ENCODE measurements around the gene GAS6.

Gene GAS6

DNA sequence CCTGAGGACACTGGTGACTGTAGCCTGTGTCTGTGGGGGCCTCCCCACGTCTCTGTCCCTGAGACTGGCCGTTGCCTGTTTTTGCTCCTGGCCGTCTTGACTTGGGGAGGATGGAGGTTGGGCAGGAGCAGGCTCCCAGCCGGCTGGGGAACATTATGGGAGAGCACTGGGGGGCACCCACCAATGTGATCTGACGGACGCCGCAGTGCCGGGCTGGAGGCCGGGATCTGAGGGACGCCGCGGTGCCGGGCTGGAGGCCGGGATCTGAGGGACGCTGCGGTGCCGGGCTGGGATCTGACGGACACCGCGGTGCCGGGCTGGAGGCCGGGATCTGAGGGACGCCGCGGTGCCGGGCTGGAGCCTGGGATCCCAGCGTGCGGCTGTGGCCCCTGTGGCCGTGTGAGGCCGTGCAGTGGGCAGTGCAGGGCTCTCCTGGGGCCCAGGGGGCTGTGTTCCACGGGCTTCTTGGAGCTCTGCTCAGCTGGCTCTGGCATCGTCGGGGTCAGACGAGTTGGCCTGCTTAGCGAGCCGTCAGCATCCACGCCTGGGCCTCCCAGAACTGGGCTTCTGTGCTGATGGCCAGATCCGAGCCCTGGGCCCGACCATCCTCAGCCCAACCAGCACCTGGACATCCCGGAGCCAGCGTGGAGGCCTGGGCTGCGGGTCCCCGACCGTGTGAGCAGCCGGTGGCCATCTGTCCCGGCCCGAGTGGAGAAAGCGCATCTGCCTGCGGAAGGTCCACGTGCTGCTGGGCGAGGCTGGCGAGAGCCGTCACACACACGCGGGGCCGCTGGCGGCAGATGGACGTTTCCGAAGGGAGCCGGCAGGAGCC is 45.8 kb downstream of the GAS6 start:
- no peak for DNase-seq

GRCh38 chr13:113816946-113817859 is 46.7 kb downstream of the GAS6 start:
- peak; percentile 82 to 86 for DNase-seq

GRCh38 chr13:113816254-113816929 is 47.5 kb downstream of the GAS6 start:
- DNase-seq, result no peak

DNA sequence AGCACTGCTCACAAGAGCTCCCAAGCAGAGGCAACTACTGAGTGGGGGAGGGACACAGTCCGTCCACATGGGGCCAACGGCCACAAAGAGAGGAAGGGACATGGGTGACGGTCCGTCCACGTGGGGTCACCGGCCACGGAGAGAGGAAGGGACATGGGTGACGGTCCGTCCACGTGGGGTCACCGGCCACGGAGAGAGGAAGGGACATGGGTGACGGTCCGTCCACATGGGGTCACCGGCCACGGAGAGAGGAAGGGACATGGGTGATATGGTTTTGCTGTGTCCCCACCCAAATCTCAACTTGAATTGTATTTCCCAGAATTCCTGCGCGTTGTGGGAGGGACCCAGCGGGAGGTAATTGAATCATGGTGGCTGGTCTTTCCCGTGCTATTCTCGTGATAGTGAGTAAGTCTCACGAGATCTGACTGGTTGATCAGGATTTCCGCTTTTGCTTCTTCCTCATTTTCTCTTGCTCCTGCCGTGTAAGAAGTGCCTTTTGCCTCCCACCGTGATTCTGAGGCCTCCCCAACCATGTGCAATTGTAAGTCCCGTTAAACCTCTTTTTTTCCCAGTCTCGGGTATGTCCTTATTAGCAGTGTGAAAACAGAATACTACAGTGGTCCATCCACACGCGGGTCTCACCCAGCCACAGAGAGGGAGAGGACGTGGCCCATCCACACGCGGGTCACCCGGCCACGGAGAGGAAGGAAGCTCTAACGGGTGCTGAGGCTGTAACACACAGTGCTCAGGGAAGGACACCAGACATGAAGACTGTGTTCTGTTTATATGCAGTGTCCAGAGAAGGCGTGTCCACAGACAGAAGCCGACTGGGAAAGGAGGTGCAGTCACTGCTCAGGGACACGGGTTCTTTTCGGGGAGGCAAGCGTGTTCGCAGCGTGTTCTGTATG is 48.5 kb downstream of the GAS6 start:
- DNase-seq, result peak in 1 of 2 donors; percentile 23

DNA sequence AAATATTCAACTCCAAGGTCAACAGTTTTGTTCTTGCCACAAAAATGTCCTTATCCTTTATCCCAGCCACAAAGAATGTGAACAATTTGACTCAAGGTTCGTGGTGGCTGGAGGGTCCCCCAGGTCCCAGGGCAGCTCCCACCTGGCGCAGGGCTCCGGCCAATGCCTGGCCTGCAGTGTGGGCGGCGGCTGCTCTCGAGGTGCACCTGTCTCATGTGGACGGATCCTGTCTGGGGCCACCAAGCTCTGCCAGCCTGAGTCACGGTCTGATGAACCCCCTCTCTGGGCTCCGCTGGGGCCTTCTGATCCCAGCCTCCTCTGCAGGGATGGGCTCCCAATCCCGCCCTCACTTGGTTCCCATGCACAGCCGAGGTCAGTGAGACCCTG is 49.4 kb downstream of the GAS6 start:
- no peak for DNase-seq

DNA sequence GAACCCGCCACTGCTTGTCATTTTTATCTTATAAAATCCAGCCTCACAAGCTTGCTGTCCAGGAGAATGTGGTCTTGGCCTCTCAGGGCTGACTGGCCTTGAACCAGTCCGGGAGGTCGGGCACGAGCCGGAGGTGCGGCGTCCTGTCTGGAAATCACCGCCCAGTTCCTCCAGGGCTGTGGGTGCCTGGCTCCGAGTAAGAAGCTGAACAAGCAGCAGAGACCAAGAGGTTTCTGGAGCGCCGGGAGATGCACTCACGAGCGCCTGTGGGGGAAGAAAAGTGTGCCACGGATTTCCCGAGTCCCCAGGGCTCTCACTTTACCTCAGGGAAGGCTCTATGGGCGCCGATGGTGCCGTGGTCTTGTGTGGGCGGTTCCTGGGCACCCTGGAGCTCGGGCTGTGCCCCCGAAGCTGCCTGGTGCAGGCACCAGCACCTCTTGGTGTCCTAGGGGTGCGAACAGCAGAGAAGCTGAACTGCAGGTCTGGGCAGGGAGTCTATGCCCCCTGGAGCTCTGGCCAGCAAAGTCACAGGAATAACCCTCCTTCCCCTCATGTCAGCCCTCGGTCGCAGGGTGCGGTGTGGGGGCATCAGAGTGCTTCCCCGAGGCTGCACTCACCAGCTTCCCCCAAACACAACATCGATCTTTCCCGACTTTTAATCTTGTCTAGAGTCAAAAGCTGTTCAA is 50.0 kb downstream of the GAS6 start:
- no peak for DNase-seq

DNA sequence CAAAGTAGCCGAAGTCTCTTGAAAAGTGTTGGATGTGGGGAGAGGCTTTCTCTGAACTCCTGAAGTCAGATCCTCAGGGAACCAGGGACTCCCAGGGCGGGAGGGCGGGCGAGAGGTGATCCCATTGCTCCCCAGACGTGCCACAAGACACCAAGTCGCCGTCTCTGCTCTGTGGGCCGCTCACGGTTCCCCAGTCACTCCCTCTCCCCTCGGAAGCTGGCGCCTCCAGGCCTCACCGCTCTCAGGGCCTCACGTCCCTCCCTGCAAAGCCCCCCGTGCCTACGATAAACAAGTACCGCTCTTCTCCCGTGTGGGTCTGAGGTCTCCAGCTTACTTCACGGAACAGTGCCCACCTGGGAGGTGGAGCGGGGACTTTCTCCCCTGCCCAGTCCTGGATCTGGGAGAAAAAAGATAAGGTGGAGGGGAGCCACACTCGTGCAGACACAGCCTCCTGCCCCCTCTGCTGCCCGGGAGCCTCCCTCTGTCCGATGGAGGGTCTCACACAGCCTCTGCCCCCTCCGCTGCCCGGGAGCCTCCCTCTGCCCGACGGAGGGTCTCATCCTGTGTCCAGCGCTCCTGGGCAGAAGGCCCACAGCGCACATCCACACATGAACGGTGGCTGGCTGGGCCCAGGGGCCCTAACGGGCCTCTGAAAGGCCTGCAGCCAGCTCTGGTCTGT is 50.7 kb downstream of the GAS6 start:
- no peak for DNase-seq

DNA sequence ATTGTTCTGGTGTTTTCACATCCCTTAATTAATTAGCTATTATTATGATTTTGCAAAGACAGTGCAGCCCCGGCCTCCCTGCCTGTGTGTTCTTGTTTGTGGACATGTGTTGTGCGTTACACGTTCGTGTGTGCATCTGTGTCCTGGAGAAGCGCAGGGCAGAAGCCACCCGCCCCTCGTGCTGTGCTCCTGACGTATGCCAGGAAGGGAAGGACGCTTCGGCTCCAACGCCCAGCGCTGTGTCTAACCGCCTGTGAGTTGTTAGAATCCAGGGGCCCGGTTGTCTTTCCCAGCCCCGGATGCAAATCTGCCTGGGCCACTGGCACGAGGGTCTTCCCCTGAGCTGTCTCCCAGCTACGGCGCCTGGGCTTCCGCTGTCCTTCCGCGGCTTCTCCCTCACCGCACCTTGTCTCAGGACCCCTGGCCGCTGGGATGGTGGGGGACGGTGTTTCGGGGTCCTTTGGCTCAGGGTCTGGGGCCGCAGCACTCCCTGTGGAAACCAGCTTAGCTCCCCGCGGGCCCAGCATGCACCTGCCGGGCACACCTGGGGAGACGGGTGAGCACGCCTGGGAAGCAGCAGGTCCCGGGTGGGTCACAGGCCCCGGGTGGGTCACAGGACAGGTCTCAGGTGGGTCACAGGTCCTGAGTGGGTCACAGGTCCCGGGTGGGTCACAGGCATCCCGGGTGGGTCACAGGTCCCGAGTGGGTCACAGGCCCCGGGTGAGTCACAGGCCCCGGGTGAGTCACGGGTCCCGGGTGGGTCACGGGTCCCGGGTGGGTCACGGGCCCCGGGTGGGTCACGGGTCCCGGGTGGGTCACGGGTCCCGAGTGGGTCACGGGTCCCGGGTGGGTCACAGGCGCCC is 51.5 kb downstream of the GAS6 start:
- DNase-seq, result no peak

GRCh38 chr13:113811081-113811928 is 52.6 kb downstream of the GAS6 start:
- no peak for DNase-seq

DNA sequence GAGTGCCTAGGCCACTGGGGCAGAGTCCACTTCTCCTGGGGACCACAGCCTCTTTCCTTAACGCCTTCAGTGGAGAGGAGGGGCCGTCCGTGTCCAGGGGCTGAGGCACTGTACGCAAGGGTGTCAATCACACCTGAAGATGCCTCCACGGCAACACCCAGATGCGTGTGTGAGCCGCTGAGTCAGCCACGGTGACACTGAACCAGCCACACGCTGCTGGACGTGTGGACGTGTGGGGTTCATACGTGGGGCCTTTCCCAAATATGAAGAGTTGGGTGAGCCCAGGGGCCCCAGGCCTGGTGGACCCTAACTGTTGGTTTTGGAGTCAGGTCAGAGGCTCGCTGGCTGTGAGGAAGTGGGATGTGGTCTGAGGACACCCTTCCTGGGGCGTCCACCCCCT is 53.2 kb downstream of the GAS6 start:
- no peak for DNase-seq

DNA sequence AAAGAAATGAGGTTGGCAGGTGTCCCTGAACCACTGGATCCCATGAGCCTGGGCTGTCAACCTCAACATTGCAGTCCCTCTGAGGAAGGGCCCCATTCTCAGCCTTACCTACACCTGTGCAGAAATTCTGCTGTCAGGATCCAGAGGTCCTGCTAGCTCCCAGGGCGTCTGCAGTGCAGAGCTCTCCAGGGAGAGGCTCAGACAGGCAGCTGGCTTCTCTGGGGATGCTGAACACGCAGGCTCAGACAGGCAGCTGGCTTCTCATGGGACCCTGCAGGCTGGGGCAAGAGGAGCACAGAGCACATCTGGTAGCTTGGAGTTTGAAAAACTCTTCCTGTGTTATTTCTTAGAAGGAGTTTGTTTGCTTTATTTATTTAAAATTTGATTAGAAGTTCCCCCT is 53.9 kb downstream of the GAS6 start:
- no peak for DNase-seq

DNA sequence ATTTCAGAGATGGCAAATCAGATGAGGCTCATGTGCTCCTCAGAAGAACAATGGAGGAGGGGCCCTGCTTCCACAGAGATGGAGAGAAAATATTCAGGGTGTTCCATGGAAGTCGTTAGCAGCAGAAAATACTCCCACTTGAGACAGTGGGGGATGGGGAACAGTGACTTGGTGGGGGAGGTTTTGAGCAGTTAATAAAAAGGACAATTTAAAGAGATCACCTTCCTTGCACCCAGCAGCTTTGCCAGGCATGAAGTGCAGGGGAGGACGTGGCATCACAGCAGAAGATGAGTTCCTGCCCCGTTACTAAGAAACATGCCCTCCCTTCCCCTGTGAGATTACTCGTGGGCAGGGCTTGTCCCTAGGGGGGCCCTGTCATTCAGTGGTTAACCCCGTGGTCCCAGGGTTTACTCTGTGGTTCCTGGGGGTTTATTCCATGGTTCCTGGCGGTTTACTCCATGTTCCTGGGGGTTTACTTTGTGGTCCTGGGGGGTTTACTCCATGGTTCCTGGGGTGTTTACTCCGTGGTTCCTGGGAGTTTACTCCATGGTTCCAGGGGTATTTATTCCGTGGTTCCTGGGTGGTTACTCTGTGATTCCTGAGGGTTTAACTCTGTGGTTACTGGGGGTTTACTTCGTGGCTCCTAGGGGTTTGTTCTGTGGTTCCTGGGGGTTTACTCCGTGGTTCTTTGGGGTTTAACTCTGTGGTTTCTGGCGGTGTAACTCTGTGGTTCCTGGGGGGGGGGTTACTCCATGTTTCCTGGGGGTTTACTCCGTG is 55.6 kb downstream of the GAS6 start:
- DNase-seq, result no peak

DNA sequence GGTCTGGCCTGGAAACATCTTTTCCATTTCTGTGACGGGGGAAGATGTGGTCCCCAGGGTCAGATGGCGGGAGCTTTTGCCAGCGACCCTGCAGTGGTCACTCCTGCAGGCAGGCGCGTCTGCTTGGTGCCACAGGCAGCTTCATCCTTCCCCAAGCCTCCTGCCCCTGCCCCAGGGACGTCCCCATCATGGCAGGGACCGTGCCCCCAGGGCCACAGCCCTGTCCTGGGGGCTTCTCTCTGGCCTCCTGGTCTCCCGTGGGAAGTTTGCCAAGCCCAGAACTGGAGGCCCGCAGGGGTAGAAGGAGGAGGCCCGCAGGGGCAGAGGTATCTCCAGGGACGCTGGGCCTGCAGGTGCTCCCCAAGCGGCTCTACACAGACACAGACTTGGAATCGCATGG is 57.4 kb downstream of the GAS6 start:
- DNase-seq, result no peak

DNA sequence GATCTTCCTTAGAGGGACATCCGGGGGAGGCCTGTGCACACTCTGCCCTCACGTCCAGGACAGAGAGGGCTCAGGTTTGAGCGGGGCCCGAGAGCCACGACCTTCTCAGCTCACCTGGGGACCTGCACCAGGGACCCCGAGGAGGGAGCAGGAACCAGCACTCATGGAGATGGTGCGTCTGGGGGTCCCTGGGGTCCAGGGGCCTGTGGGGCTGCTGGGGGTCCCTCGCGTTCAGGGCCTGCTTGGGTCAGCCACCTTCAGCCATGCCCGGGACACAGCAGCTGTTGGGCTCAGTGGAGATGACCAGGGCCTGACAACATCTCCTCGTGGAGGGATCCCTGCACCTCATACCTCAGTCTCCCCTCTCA is 57.8 kb downstream of the GAS6 start:
- no peak for DNase-seq

DNA sequence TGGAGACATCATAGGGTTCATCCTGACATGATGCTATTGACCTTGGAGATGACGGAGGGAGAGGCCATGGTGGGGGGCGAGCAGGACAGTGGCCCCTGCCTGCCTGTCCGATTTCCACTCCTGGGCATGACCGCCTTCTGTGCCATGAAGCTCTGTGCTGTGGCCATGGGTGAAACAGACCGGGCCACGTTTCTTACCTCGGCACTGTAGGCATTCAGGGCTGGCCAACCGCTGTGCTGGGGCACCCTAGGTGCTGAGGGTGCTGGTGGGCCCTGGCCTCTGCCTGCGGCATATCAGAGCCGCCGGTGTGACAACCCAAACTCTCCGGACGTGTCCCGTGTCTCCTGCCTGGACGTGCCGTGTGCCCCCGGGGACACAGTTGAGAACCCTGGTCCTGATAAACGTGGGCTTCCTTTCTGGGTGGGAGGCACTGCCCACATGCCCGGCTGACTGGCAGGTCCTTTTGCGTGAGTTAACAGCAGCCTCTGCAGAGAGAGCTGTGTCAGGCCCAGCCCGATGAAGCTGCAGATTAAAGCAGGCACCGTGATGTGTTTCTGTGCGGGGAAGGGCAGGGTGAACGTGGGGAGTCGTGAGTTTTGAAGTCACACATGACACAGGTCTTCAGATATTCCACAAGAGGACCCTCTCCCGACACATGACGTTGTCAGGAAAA is 58.3 kb downstream of the GAS6 start:
- no peak for DNase-seq

GRCh38 chr13:113804703-113805430 is 59.0 kb downstream of the GAS6 start:
- no peak for DNase-seq

Data from activated CD4-positive, alpha-beta T cell treated with anti-CD3 and anti-CD28 coated beads for 4 hours (primary cell).